HUES64 (cell line): ENCODE data around the gene GPATCH2.

Experiments used
- H3K27ac ChIP-seq: 2 replicates; pipeline ENCODE4 v1.7.0; 2013; ENCODE audit warnings: low read depth, low read length, inconsistent platforms
- H3K27me3 ChIP-seq: 2 replicates; pipeline ENCODE4 v1.6.1; 2013; ENCODE audit warnings: mild to moderate bottlenecking, low read length; ENCODE audit not compliant: insufficient read depth
- H3K36me3 ChIP-seq: 2 replicates; pipeline ENCODE4 v1.6.1; 2013; ENCODE audit warnings: mild to moderate bottlenecking, low read length; ENCODE audit not compliant: insufficient read depth
- H3K4me1 ChIP-seq: 2 replicates; pipeline ENCODE4 v1.6.1; 2013; ENCODE audit warnings: mild to moderate bottlenecking, low read length, moderate library complexity; ENCODE audit not compliant: insufficient read depth
- H3K4me3 ChIP-seq: 2 replicates; pipeline ENCODE4 v1.5.1; 2013; ENCODE audit warnings: mild to moderate bottlenecking, low read length, moderate library complexity
- H3K9ac ChIP-seq: 2 replicates; pipeline ENCODE4 v1.6.1; 2013; ENCODE audit warnings: mild to moderate bottlenecking, low read depth, low read length
- H3K9me3 ChIP-seq: 2 replicates; pipeline ENCODE4 v1.6.1; 2013; ENCODE audit warnings: low read depth, low read length; ENCODE audit not compliant: insufficient read depth
- WGBS: fragments of 150-250, 120-280 bp; methylation state at CpG from one replicate; pipeline ENCODE4 v1.1.7; 2013; ENCODE audit warnings: missing lambda C conversion rate; 5-methylcytosine and 5-hydroxymethylcytosine counted together

GPATCH2 gene

DNA sequence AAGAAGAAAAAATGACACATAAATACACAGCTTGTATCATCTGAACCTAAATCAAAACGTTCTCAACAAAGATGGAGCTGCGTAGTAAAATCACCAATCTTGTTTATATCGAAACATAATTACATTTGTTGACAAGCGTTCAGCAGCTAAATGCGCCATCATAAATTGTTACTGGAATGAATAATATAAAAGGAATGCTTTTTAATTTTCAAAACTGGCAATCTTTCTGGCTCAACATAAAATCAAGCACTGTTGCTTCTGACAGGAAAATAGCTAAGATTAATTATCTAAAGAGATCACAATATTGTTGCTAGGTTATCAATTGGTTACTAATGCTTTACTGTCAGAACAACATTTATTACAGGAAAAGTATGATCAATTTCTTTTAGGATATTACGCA lies 181.5 kb downstream of the GPATCH2 start:
- H3K4me1 ChIP-seq, result no peaks in the 10 kb centered on the region
- no peaks in the 10 kb centered on the region for H3K27me3 ChIP-seq
- H3K4me3 ChIP-seq, result no peak overlapping the region
- WGBS, result 97% methylated on average over 5 of the region's 6 CpGs
- peaks cover 6% of the 10 kb centered on the region; the same call in 1 of the 2 replicates for H3K36me3 ChIP-seq
- H3K9ac ChIP-seq, result no peak overlapping the region
- no peaks in the 10 kb centered on the region for H3K9me3 ChIP-seq
- no peak overlapping the region for H3K27ac ChIP-seq

DNA sequence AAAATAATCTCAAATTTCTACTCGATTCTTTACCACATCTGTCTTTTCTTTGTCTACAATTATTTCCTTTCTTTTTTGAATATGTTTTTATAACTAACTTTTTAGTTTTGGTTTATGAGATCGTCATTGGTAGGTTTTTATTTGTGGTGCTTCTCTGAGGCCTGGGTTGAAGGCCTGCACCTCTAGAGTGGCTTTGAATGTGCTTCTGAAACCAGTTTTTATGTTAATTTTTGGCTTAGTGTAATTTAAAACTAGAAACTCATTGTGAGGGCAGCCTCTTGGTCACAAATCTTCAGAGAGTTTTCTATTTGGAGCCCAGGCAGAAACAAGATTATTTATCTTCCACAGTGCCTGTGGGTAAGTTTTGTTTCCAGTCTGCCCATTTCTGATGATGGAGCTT lies 187.0 kb downstream of the GPATCH2 start:
- WGBS, result 86% methylated on average over 1 of the region's 2 CpGs
- no peaks in the 10 kb centered on the region for H3K9me3 ChIP-seq
- H3K27ac ChIP-seq, result no peak overlapping the region
- no peak overlapping the region for H3K9ac ChIP-seq
- no peak overlapping the region for H3K4me3 ChIP-seq
- peaks cover 6% of the 10 kb centered on the region; the same call in 1 of the 2 replicates for H3K36me3 ChIP-seq
- no peaks in the 10 kb centered on the region for H3K27me3 ChIP-seq
- H3K4me1 ChIP-seq, result no peaks in the 10 kb centered on the region

DNA sequence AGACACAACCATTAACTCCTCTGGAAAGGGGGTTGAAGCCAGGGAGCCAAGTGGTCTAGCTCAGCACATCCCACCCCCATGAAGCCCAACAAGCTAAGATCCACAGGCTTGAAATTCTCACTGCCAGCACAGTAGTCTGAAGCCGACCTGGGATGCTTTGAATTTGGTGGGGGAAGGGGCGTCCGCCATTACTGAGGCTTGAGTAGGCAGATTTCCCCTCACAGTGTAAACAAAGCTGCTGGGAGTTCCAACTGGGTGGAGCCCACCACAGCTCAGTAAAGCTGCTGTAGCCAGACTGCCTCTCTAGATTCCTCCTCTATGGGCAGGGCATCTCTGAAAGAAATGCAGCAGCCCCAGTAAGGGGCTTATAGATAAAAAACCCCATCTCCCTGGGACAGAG lies 193.5 kb downstream of the GPATCH2 start:
- no peaks in the 10 kb centered on the region for H3K9me3 ChIP-seq
- no peaks in the 10 kb centered on the region for H3K27me3 ChIP-seq
- 60% methylated on average over 3 of the region's 3 CpGs for WGBS
- H3K36me3 ChIP-seq, result no peaks in the 10 kb centered on the region
- H3K4me3 ChIP-seq, result no peak overlapping the region
- H3K9ac ChIP-seq, result no peak overlapping the region
- peaks cover 3% of the 10 kb centered on the region; the same call in 1 of the 2 replicates for H3K4me1 ChIP-seq
- H3K27ac ChIP-seq, result no peak overlapping the region

DNA sequence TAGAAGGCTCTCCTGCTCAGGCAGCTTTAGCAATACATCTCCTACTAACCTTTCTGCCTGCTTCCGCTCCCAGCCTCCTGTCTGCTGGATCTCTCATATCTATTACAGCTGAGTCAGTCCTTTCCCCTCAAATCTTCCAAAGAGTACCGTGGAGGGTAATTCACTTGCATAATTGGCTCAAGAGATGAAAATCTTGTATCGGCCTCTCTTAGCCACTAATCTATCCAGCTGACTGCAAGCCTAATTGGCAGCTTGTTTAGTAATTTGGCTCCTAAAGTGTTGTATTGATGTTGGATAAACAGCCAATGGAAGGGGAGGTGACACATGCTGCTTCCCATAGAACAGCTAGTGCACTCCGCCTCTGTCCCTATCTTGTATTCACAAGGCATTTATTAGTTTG lies 195.7 kb downstream of the GPATCH2 start:
- Histone ChIP-seq H3K27ac (no peak overlapping the region), H3K9me3 (no peaks in the 10 kb centered on the region), H3K27me3 (no peaks in the 10 kb centered on the region), H3K36me3 (no peaks in the 10 kb centered on the region), H3K9ac (no peak overlapping the region), H3K4me3 (no peak overlapping the region), H3K4me1 (peaks cover 10% of the 10 kb centered on the region)
- WGBS, result 75% methylated on average over 4 of the region's 4 CpGs

DNA sequence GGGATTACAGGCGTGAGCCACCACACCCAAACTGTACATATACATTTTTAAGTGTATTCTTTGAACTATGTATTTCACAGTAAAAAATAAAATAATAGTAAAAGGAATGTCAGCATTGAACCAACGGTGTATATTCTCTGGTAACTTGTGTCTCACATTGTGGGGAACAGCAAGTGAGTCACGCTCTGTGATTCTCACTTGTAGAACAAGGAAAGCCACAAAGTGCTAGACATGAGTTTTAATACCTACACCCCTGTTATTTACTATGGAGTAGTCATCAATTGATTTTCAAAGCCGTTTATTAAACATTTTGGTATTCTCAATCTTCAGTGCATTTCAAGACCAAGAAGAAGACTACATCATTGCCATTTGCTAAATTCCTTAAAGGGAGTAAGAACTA lies 197.2 kb downstream of the GPATCH2 start:
- Histone ChIP-seq H3K27ac (no peak overlapping the region), H3K4me1 (peaks cover 10% of the 10 kb centered on the region), H3K36me3 (no peaks in the 10 kb centered on the region), H3K27me3 (no peaks in the 10 kb centered on the region), H3K9me3 (no peaks in the 10 kb centered on the region), H3K9ac (no peak overlapping the region), H3K4me3 (no peak overlapping the region)
- WGBS, result 90% methylated on average over 3 of the region's 4 CpGs

DNA sequence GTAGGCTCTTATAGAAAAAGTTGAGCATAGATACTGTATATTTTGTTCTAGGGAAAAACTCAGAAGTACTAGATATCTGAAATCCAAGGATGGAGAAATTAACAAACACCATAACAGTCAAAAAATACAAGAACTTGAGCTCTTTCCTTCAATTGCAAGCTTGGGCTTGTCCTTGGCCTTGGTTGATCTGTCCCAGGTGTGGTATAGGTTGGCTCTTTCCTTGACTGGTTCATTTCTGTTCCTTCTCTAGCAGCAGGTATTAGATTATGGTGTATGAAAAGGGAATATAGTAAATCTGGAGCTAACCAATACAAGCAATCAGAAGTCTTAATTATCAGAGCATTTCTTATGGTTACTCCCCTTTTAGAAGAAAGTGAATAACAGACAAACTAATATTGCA lies 198.6 kb downstream of the GPATCH2 start:
- H3K9me3 ChIP-seq, result no peaks in the 10 kb centered on the region
- H3K27me3 ChIP-seq, result no peaks in the 10 kb centered on the region
- no peak overlapping the region for H3K4me3 ChIP-seq
- H3K27ac ChIP-seq, result no peak overlapping the region
- H3K36me3 ChIP-seq, result no peaks in the 10 kb centered on the region
- H3K4me1 ChIP-seq, result peaks cover 10% of the 10 kb centered on the region
- H3K9ac ChIP-seq, result no peak overlapping the region

DNA sequence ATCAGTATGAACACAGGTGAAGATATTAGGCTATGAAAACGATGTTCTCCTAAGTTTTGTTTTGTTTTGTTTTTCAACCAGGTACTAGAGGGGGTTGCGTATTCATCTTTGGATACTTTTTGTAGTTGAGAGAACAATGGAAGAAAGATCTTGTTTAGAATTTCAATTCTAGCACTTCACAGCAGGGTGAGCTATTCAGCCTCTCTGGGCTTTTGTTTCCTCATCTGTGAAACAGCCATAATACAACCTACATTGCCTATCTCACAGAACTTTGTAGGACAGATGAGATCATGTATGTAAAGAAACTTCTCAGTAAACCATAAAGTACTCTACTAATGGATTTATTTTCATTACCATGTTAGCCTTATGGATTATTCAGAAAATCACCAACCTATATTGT lies 199.5 kb downstream of the GPATCH2 start:
- WGBS, result 50% methylated on average over 2 of the region's 2 CpGs
- no peak overlapping the region for H3K9ac ChIP-seq
- H3K9me3 ChIP-seq, result no peaks in the 10 kb centered on the region
- H3K27ac ChIP-seq, result peak overlapping the region; percentile 16; the same call in 1 of the 2 replicates
- no peaks in the 10 kb centered on the region for H3K36me3 ChIP-seq
- H3K4me3 ChIP-seq, result no peak overlapping the region
- no peaks in the 10 kb centered on the region for H3K27me3 ChIP-seq
- peaks cover 7% of the 10 kb centered on the region for H3K4me1 ChIP-seq

DNA sequence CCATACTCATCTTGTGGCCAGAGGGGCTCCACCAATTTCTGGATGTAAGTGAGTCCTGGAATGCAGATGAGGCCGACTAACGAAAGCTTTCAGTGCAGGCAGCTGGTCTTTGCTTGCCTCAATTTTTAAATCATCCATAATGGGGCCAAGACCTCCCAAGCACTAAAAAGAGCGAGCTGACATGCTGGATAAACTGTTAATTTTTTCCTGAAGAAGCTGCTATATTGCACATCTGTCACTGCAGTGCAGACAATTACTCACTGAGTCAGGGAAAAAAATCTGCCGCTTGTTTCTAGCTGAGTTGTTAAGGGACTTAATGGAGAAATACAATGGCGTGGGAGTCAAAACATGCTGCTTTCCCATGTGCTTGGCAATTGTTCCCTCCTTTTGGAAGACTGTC lies 205.5 kb downstream of the GPATCH2 start:
- WGBS, result 88% methylated on average over 5 of the region's 5 CpGs
- H3K4me1 ChIP-seq, result no peaks in the 10 kb centered on the region
- H3K9ac ChIP-seq, result no peak overlapping the region
- no peak overlapping the region for H3K4me3 ChIP-seq
- no peaks in the 10 kb centered on the region for H3K27me3 ChIP-seq
- H3K27ac ChIP-seq, result no peak overlapping the region
- no peaks in the 10 kb centered on the region for H3K36me3 ChIP-seq
- H3K9me3 ChIP-seq, result no peaks in the 10 kb centered on the region

DNA sequence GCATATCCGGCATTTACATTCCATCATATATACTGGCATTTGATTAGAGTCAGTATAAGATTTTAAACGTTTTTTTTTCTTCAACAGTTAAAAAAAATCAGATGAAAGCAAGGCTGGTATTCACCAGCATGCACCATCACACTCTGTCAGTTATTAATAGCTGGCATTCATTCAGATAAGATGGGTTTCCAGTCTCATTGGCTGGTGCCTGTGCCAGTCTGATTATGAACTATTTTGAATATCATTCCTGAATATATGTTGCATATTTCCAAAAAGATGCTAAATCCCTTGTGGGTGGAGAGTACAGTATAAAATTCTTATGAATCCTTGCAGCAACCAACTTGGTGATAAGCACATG lies 211.7 kb downstream of the GPATCH2 start:
- Histone ChIP-seq H3K4me1 (no peaks in the 10 kb centered on the region), H3K4me3 (no peak overlapping the region), H3K27me3 (no peaks in the 10 kb centered on the region), H3K9me3 (no peaks in the 10 kb centered on the region), H3K27ac (no peak overlapping the region), H3K36me3 (no peaks in the 10 kb centered on the region), H3K9ac (no peak overlapping the region)
- WGBS, result no CpG with 5 or more reads among the region's 2 CpGs

DNA sequence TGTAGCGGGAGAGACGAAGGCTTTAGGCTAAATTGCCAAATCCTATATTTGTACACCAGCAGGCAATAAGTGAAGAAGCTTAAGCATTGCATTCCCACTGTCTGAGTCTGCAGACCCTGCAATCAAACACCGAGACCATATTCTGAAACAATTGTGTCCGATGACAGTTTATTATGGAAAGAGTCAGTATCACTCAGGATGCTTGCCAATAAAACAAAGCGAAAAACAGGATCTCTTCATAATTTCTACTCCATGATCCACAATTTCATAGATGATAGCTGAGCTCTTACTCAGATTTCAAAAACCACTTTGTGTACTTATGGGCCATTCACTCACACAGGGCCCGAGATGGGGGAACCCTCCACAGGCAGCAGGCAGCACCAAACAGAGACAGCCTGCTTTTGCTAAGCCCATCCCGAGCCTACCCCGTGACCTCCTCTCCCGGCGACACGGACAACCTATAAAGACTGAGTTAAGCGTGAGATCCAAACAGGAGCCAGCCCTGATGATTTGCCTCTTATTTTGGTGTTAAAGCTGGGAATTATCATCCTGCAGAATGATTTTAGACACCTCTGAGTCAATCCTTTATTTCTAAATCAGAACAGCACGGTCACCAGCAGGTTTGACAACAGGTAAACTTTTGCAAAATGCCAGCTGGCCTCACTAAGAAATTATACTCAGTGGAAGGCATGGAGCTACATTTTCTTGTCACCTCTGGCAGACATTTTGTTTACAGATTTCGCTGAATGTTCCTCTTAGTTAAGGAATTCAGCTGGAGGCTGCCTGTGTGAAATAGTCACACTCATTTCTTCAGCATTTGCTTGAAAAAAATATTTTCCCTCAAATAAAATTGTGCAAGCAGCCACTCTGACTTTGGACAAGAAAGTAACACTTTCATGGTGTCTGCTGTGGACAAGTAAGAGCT lies 212.4 kb downstream of the GPATCH2 start:
- H3K4me3 ChIP-seq, result no peak overlapping the region
- H3K9me3 ChIP-seq, result no peaks in the 10 kb centered on the region
- H3K4me1 ChIP-seq, result no peaks in the 10 kb centered on the region
- no peak overlapping the region for H3K9ac ChIP-seq
- H3K27me3 ChIP-seq, result no peaks in the 10 kb centered on the region
- no peak overlapping the region for H3K27ac ChIP-seq
- no peaks in the 10 kb centered on the region for H3K36me3 ChIP-seq
- WGBS, result 93% methylated on average over 14 of the region's 14 CpGs

DNA sequence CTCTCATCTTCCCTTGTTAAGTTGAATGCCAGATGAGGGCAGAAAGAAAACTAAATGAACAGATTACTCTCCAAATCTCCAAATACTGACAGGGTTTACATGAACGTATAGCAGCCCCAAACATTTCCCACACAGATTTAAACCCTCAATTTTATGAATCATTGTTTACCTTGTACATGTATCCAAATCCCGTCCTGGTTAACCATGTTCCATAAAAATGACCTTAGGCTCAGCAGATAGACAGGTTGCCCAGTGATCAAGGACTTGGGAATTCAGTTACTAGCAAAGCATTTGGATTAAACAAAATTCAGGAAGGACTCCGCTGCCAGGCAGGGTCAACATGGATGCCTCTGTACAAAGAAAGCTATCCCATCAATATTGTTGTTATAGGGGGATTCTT lies 213.5 kb downstream of the GPATCH2 start:
- no peak overlapping the region for H3K9ac ChIP-seq
- no peaks in the 10 kb centered on the region for H3K9me3 ChIP-seq
- 95% methylated on average over 3 of the region's 3 CpGs for WGBS
- no peak overlapping the region for H3K4me3 ChIP-seq
- no peaks in the 10 kb centered on the region for H3K4me1 ChIP-seq
- H3K36me3 ChIP-seq, result no peaks in the 10 kb centered on the region
- no peak overlapping the region for H3K27ac ChIP-seq
- no peaks in the 10 kb centered on the region for H3K27me3 ChIP-seq
